ENCODE measurements around the gene NEURL3.

DNA sequence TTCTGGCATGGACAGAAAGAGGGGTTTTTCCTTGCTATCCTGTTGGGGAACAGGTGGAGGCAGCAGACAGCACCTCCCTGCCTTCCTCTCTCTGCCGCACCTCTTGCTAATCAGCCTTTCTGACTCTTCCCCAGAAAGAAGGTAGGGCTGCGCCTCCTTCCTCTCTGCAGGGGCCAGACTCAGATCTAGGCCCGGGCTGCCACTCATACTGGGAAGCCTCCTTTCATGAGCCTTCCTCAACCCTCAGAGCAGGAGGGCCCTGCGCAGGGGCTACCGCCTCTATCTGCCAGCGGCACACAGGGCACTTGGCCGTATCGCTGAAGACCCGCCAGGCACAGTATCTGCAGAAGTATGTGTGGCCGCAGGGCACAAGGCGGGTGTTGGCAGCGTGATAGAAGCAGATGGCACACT, 7.1 kb downstream of the NEURL3 start:
- TF ChIP-seq, protein P1, sequence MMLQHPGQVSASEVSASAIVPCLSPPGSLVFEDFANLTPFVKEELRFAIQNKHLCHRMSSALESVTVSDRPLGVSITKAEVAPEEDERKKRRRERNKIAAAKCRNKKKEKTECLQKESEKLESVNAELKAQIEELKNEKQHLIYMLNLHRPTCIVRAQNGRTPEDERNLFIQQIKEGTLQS (IDR thresholded peaks at IDR 0.05) = no peak
- TF ChIP-seq, protein P1 (CRISPR knock-in tag; conservative IDR thresholded peaks at IDR 0.05) = no peak
- TF ChIP-seq ZNF511 (CRISPR knock-in tag; IDR thresholded peaks at IDR 0.05) (no peak), FOXM1 (IDR thresholded peaks at IDR 0.05; ENCODE audit: low read depth) (no peak), FOXM1 (CRISPR knock-in tag; IDR thresholded peaks at IDR 0.05; ENCODE audit: low read depth) (no peak), SREBF1 (IDR thresholded peaks at IDR 0.05; ENCODE audit: borderline replicate concordance, low read depth, low read length) (no peak), HMGXB4 (CRISPR knock-in tag; IDR thresholded peaks at IDR 0.05) (no peak), HDAC6 (IDR thresholded peaks at IDR 0.05; ENCODE audit: low read depth, low read length) (no peak)

Measured in K562 (cell line).